ENCODE results near the gene ZYG11A.
"Not testable (repeated sequence)": the region's sequence is repeated elsewhere in the genome, so short reads cannot be mapped to it uniquely, and the experiment has no call there.

Gene ZYG11A

GRCh38 chr1:52867087-52867863 is 24.7 kb downstream of the ZYG11A start:
- H3K27ac ChIP-seq, result no peak overlapping the region
- no peak overlapping the region for H3K4me2 ChIP-seq
- H4K20me1 ChIP-seq, result no peaks in the 10 kb centered on the region
- H3K36me3 ChIP-seq, result no peaks in the 10 kb centered on the region
- H3K4me1 ChIP-seq, result no peaks in the 10 kb centered on the region
- no peak overlapping the region for H3K9ac ChIP-seq
- no peak for TF ChIP-seq Cebpa-rat (IDR thresholded peaks at IDR 0.05)
- no peak overlapping the region for H3K4me3 ChIP-seq
- H3K9me3 ChIP-seq (replicated peaks in 1 of 11), result peaks cover 0 to 6% (median 0%) of the 10 kb centered on the region in 11 experiments; a peak in 1 of 22 replicates
- no peaks in the 10 kb centered on the region for H3K27me3 ChIP-seq

GRCh38 chr1:52869727-52870126 is 27.2 kb downstream of the ZYG11A start:
- H3K27ac ChIP-seq; H3K36me3 ChIP-seq; H3K9ac ChIP-seq; H3K4me3 ChIP-seq; H3K27me3 ChIP-seq; H3K4me1 ChIP-seq; H3K4me2 ChIP-seq; H4K20me1 ChIP-seq; H3K9me3 ChIP-seq (replicated peaks in 1 of 11): not testable (repeated sequence)

- no peak for TF ChIP-seq Cebpa-rat (IDR thresholded peaks at IDR 0.05)
- H3K4me1 ChIP-seq, result no peaks in the 10 kb centered on the region
- H3K36me3 ChIP-seq, result no peaks in the 10 kb centered on the region
- H3K9ac ChIP-seq, result no peak overlapping the region
- H3K27me3 ChIP-seq, result no peaks in the 10 kb centered on the region
- no peak overlapping the region for H3K4me3 ChIP-seq
- no peak overlapping the region for H3K27ac ChIP-seq
- 0 out of 22 replicates have a peak, but pooled peaks cover 0 to under 1% (median 0%) of the 10 kb centered on the region in 11 experiments for H3K9me3 ChIP-seq (replicated peaks in 1 of 11)
- no peaks in the 10 kb centered on the region for H4K20me1 ChIP-seq
- no peak overlapping the region for H3K4me2 ChIP-seq
These were observed 34.3 kb downstream of the ZYG11A start for GRCh38 chr1:52876843-52877242.

- Histone ChIP-seq H3K4me3 (no peak overlapping the region), H4K20me1 (no peaks in the 10 kb centered on the region), H3K9me3 (replicated peaks in 1 of 11) (peaks cover 0 to 7% (median 4%) of the 10 kb centered on the region in 11 experiments; a peak in 11 of 22 replicates), H3K27ac (no peak overlapping the region), H3K4me1 (no peaks in the 10 kb centered on the region), H3K36me3 (no peaks in the 10 kb centered on the region), H3K4me2 (no peak overlapping the region), H3K9ac (no peak overlapping the region), H3K27me3 (no peaks in the 10 kb centered on the region)
- no peak for TF ChIP-seq Cebpa-rat (IDR thresholded peaks at IDR 0.05)
These were observed 35.0 kb downstream of the ZYG11A start for GRCh38 chr1:52877554-52877953.

- Histone ChIP-seq H3K4me2 (no peak overlapping the region), H4K20me1 (no peaks in the 10 kb centered on the region), H3K9me3 (replicated peaks in 1 of 11) (peaks cover 0 to 20% (median 17%) of the 10 kb centered on the region in 11 experiments; a peak in 18 of 22 replicates), H3K27me3 (no peaks in the 10 kb centered on the region), H3K9ac (no peak overlapping the region), H3K36me3 (no peaks in the 10 kb centered on the region), H3K4me3 (no peak overlapping the region), H3K4me1 (no peaks in the 10 kb centered on the region), H3K27ac (no peak overlapping the region)
- no peak for TF ChIP-seq Cebpa-rat (IDR thresholded peaks at IDR 0.05)
These were observed 37.6 kb downstream of the ZYG11A start for GRCh38 chr1:52880206-52880605.

- peaks cover 0 to 14% (median 11%) of the 10 kb centered on the region in 11 experiments; a peak in 17 of 22 replicates for H3K9me3 ChIP-seq (replicated peaks in 1 of 11)
- H3K9ac ChIP-seq, result no peak overlapping the region
- H3K4me3 ChIP-seq, result no peak overlapping the region
- no peaks in the 10 kb centered on the region for H3K36me3 ChIP-seq
- no peak overlapping the region for H3K27ac ChIP-seq
- no peaks in the 10 kb centered on the region for H3K4me1 ChIP-seq
- H4K20me1 ChIP-seq, result no peaks in the 10 kb centered on the region
- no peaks in the 10 kb centered on the region for H3K27me3 ChIP-seq
- H3K4me2 ChIP-seq, result no peak overlapping the region
- no peak for TF ChIP-seq Cebpa-rat (IDR thresholded peaks at IDR 0.05)
These were observed 44.9 kb downstream of the ZYG11A start for GRCh38 chr1:52887483-52887882.

- Histone ChIP-seq H4K20me1 (no peaks in the 10 kb centered on the region), H3K27me3 (no peaks in the 10 kb centered on the region), H3K36me3 (no peaks in the 10 kb centered on the region), H3K4me1 (no peaks in the 10 kb centered on the region), H3K4me2 (no peak overlapping the region), H3K4me3 (no peak overlapping the region), H3K27ac (no peak overlapping the region), H3K9me3 (replicated peaks in 1 of 11) (no peaks in the 10 kb centered on the region), H3K9ac (no peak overlapping the region)
- TF ChIP-seq Cebpa-rat (IDR thresholded peaks at IDR 0.05), result no peak
These were observed 50.1 kb downstream of the ZYG11A start for GRCh38 chr1:52892424-52893215.

- peaks cover 0 to 4% (median 0%) of the 10 kb centered on the region in 10 experiments; a peak in 1 of 20 replicates for H3K4me1 ChIP-seq
- H3K36me3 ChIP-seq, result no peaks in the 10 kb centered on the region
- no peaks in the 10 kb centered on the region for H3K27me3 ChIP-seq
- H3K9me3 ChIP-seq (replicated peaks in 1 of 11), result no peaks in the 10 kb centered on the region
- no peak overlapping the region for H3K27ac ChIP-seq
- no peaks in the 10 kb centered on the region; a peak in 1 of 22 replicates for H4K20me1 ChIP-seq
- no peak overlapping the region for H3K9ac ChIP-seq
- TF ChIP-seq Cebpa-rat (IDR thresholded peaks at IDR 0.05), result peak in 1 of 11 experiments; percentile 33; a peak in 1 of 22 replicates
- no peak overlapping the region for H3K4me3 ChIP-seq
- no peak overlapping the region for H3K4me2 ChIP-seq
These were observed 56.9 kb downstream of the ZYG11A start for GRCh38 chr1:52899445-52899894.

- H3K4me2 ChIP-seq, result no peak overlapping the region
- TF ChIP-seq Cebpa-rat (IDR thresholded peaks at IDR 0.05), result no peak
- H4K20me1 ChIP-seq, result no peaks in the 10 kb centered on the region; a peak in 1 of 22 replicates
- H3K27ac ChIP-seq, result no peak overlapping the region
- H3K9ac ChIP-seq, result no peak overlapping the region
- peaks cover 0 to 8% (median 2%) of the 10 kb centered on the region in 10 experiments; a peak in 5 of 20 replicates for H3K4me1 ChIP-seq
- no peaks in the 10 kb centered on the region for H3K36me3 ChIP-seq
- H3K4me3 ChIP-seq, result no peak overlapping the region
- no peaks in the 10 kb centered on the region for H3K9me3 ChIP-seq (replicated peaks in 1 of 11)
- no peaks in the 10 kb centered on the region for H3K27me3 ChIP-seq
These were observed 57.8 kb downstream of the ZYG11A start for GRCh38 chr1:52900402-52900801.
